ENCODE data around the gene DPEP3.

The DPEP3 gene

GRCh38 chr16:67943619-67944504 is 36.4 kb downstream of the DPEP3 start, which contains the start of gene LCAT:
TSS of gene LCAT (minus strand) at chr16:67944120. CDS start at chr16:67944101, 19 bp downstream.
- peak; percentile 59 for DNase-seq (ENCODE audit: low read depth)
- TF ChIP-seq CTCF (conservative IDR thresholded peaks at IDR 0.05; ENCODE audit: low read depth, low read length) = peak; percentile 14
- no peak within 1 kb of the TSS for H3K4me3 ChIP-seq (ENCODE audit: low read depth, low read length)

DNA sequence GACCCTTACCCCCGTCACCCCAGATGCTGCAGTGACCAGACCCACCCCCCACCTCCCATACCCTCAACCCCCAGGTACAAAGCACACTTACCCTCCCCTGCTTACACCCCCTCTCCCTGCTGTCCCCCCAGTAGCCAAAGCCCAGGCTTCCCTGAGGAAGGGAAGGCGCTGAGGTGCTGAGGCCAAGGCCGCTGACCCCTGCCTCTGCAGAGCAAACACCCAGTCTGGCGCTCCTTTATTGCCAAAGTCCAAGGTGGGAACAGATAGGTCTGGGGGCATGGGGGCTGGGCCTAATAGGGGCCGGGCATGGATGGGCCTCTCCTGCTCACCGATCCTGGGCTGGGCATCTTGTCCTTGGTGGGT is 37.1 kb downstream of the DPEP3 start:
- no peak overlapping the region for H3K4me3 ChIP-seq (ENCODE audit: low read depth, low read length)
- no peak for TF ChIP-seq CTCF (conservative IDR thresholded peaks at IDR 0.05; ENCODE audit: low read depth, low read length)
- DNase-seq (ENCODE audit: low read depth) = no peak

DNA sequence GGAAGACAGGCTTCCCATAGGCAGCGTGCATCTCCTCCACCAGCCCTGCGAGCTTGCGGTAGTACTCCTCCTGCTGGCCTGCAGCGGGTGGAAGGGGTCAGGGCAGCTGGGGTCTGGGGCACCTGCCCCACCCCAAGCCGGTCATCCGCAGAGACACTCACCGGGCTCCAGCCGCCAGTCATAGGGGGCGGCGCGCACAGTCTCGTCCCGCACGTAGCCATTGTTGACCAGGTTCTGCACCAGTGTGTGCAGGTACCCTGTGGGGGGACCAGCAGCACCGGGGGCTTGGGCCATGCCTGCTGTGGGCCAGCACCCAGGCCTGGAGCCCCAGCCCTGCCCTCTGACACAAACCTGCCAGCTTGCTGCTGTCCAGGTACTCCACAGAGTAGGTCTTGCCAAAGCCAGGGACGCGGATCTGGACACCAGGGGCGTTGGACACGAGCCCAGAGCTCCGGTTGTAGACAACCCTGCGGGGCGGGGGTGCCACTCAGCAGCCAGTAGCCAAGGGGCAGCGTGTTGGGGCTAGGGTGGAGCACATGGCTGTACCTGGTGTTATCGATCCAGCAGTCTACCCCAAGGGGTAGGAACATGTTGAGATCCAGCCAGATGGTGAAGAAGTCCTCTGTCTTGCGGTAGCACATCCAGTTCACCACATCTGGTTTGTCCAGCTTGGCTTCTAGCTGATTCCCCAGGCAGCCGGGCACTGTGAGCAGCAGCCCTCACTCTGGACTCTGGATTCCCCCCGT is 37.6 kb downstream of the DPEP3 start:
- TF ChIP-seq CTCF (conservative IDR thresholded peaks at IDR 0.05; ENCODE audit: low read depth, low read length) = no peak
- no peak for DNase-seq (ENCODE audit: low read depth)
- H3K4me3 ChIP-seq (ENCODE audit: low read depth, low read length) = no peak overlapping the region

DNA sequence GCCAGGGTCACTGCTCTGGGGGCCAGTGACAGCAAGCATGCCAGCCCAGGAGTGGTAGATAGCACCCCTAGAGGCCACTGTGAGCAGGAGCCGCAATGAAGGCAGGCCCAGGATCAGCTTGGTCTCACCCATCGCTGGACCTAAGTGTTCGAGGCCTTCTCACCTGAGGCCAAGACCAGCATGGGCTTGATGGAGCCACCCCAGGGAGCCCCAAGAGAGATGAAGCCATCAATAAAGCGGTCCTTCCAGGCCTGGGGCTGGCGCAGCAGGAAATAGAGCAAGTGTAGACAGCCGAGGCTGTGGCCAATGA is 38.1 kb downstream of the DPEP3 start:
- peak; percentile 77 for TF ChIP-seq CTCF (conservative IDR thresholded peaks at IDR 0.05; ENCODE audit: low read depth, low read length)
- H3K4me3 ChIP-seq (ENCODE audit: low read depth, low read length) = no peak overlapping the region
- peak; percentile 54 for DNase-seq (ENCODE audit: low read depth)

- no peak for TF ChIP-seq CTCF (conservative IDR thresholded peaks at IDR 0.05; ENCODE audit: low read depth, low read length)
- no peak for DNase-seq (ENCODE audit: low read depth)
- no peak overlapping the region for H3K4me3 ChIP-seq (ENCODE audit: low read depth, low read length)
Measured at GRCh38 chr16:67941469-67942199, 38.7 kb downstream of the DPEP3 start.

DNA sequence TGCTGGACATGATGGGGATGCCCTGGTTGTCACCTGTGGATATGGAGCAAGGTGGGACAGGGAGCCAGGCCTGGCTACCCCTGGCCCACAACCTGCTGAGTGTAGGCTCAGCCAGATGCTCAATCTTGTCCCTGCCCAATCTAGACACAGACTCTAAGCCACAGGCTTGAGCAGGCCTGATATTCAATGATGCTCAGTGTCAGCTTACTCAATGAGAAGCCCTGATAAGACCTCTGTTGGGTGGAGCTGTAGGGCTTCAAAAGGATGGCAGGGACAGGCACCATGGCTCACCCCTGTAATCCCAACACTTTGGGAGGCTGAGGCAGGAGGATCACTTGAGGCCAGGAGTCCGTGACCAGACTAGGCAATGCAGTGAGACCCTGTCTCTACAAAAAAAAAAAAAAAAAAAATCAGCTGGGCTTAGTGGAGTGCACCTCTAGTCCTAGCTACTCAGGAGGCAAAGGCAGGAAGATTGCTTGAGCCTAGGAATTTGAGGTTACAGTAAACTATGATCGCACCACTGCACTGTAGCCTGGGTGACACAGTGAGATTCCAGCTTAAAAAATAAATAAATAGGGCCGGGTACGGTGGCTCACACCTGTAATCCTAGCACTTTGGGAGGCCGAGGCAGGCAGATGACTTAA is 39.7 kb downstream of the DPEP3 start:
- no peak overlapping the region for H3K4me3 ChIP-seq (ENCODE audit: low read depth, low read length)
- no peak for DNase-seq (ENCODE audit: low read depth)
- no peak for TF ChIP-seq CTCF (conservative IDR thresholded peaks at IDR 0.05; ENCODE audit: low read depth, low read length)
